ENCODE results near the gene PLPPR5.
"Not testable (repeated sequence)": the region's sequence is repeated elsewhere in the genome, so short reads cannot be mapped to it uniquely, and the experiment has no call there.

Gene PLPPR5

GRCh38 chr1:98893371-98893770 is 111.3 kb downstream of the PLPPR5 start:
- Histone ChIP-seq H3K27me3 (ENCODE audit: control insufficient read depth, insufficient read depth, low read length) (no peaks in the 10 kb centered on the region), H3K9me3 (ENCODE audit: control insufficient read depth, insufficient read depth, low read depth, low read length) (no peaks in the 10 kb centered on the region), H3K27ac (ENCODE audit: low read depth, low read length) (no peak overlapping the region), H3K4me1 (ENCODE audit: control insufficient read depth, insufficient read depth, low read length) (no peaks in the 10 kb centered on the region), H3K9ac (ENCODE audit: low read length) (no peak overlapping the region), H3K4me3 (ENCODE audit: low read depth, low read length) (no peak overlapping the region), H3K36me3 (ENCODE audit: control insufficient read depth, insufficient read depth, low read length) (no peaks in the 10 kb centered on the region)

DNA sequence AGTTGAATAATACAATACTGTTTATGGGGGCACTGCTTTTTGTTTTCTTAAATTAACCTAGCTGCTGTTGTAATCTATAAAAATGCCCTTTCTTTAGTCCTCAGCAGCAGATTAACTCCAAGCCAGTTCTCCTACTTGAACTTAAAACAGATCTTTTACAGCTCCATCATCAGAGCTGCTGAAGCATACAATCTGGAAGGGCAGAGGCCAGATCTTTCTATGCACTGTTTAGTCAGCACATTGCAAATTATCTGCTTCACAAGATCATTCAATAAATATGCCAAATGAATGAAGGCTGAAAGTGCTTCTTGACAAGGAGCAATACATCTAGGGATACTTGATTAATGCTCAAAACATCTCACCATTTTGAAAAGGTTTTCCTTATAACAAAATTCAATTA is 115.8 kb downstream of the PLPPR5 start:
- Histone ChIP-seq H3K27me3 (ENCODE audit: control insufficient read depth, insufficient read depth, low read length) (no peaks in the 10 kb centered on the region), H3K4me3 (ENCODE audit: low read depth, low read length) (no peak overlapping the region), H3K9me3 (ENCODE audit: control insufficient read depth, insufficient read depth, low read depth, low read length) (no peaks in the 10 kb centered on the region), H3K9ac (ENCODE audit: low read length) (no peak overlapping the region), H3K27ac (ENCODE audit: low read depth, low read length) (no peak overlapping the region), H3K4me1 (ENCODE audit: control insufficient read depth, insufficient read depth, low read length) (no peaks in the 10 kb centered on the region), H3K36me3 (ENCODE audit: control insufficient read depth, insufficient read depth, low read length) (no peaks in the 10 kb centered on the region)

- Histone ChIP-seq H3K4me3 (ENCODE audit: low read depth, low read length) (no peak overlapping the region), H3K9me3 (ENCODE audit: control insufficient read depth, insufficient read depth, low read depth, low read length) (no peaks in the 10 kb centered on the region), H3K4me1 (ENCODE audit: control insufficient read depth, insufficient read depth, low read length) (no peaks in the 10 kb centered on the region), H3K27me3 (ENCODE audit: control insufficient read depth, insufficient read depth, low read length) (no peaks in the 10 kb centered on the region), H3K27ac (ENCODE audit: low read depth, low read length) (no peak overlapping the region), H3K9ac (ENCODE audit: low read length) (no peak overlapping the region), H3K36me3 (ENCODE audit: control insufficient read depth, insufficient read depth, low read length) (no peaks in the 10 kb centered on the region)
Measured at GRCh38 chr1:98887507-98887906, 117.2 kb downstream of the PLPPR5 start.

DNA sequence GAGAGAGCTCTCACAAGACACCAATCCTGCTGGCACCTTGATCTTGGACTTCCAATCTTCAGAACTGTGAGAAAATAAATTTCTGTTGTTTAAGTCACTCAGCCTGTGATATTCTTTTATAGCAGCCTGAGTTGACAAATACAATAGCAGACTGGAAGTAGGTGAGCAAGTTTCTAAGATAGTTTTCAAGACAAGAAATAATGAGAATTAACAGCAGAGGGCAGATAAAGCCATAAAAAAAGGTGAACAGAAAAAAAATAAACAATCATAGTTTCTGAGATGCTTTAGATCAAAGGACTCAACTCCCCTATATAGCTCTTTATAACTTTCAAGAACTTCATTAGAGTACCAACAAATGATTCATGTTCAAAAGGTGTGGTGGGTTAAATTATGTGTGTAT is 119.8 kb downstream of the PLPPR5 start:
- H3K9ac ChIP-seq (ENCODE audit: low read length): no peak overlapping the region
- H3K36me3 ChIP-seq (ENCODE audit: control insufficient read depth, insufficient read depth, low read length): no peaks in the 10 kb centered on the region
- H3K4me3 ChIP-seq (ENCODE audit: low read depth, low read length): no peak overlapping the region
- H3K9me3 ChIP-seq (ENCODE audit: control insufficient read depth, insufficient read depth, low read depth, low read length): peaks cover 13% of the 10 kb centered on the region
- no peaks in the 10 kb centered on the region for H3K27me3 ChIP-seq (ENCODE audit: control insufficient read depth, insufficient read depth, low read length)
- H3K4me1 ChIP-seq (ENCODE audit: control insufficient read depth, insufficient read depth, low read length): no peaks in the 10 kb centered on the region
- H3K27ac ChIP-seq (ENCODE audit: low read depth, low read length): no peak overlapping the region

DNA sequence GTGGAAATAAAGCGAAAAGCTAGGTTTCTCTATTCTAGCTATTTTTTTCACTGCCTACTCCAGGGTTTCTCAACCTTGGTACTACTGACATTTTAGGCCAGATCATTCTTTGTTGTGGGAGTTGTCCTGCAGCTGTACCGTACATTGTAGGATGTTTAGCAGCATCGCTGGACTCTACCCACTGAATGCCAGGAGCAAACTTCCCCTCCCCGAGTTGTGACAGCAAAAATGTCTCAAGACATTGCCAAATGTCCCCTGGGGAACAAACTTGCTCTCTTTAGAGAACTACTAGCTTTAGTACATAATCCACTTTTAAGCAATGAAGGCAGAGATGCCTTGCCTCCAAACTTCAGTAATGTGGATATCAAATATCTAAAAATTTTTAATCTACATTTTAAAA is 122.8 kb downstream of the PLPPR5 start:
- H3K4me3 ChIP-seq (ENCODE audit: low read depth, low read length): no peak overlapping the region
- H3K27ac ChIP-seq (ENCODE audit: low read depth, low read length): no peak overlapping the region
- H3K27me3 ChIP-seq (ENCODE audit: control insufficient read depth, insufficient read depth, low read length): no peaks in the 10 kb centered on the region
- no peaks in the 10 kb centered on the region for H3K36me3 ChIP-seq (ENCODE audit: control insufficient read depth, insufficient read depth, low read length)
- no peak overlapping the region for H3K9ac ChIP-seq (ENCODE audit: low read length)
- H3K4me1 ChIP-seq (ENCODE audit: control insufficient read depth, insufficient read depth, low read length): no peaks in the 10 kb centered on the region
- H3K9me3 ChIP-seq (ENCODE audit: control insufficient read depth, insufficient read depth, low read depth, low read length): peaks cover 13% of the 10 kb centered on the region

DNA sequence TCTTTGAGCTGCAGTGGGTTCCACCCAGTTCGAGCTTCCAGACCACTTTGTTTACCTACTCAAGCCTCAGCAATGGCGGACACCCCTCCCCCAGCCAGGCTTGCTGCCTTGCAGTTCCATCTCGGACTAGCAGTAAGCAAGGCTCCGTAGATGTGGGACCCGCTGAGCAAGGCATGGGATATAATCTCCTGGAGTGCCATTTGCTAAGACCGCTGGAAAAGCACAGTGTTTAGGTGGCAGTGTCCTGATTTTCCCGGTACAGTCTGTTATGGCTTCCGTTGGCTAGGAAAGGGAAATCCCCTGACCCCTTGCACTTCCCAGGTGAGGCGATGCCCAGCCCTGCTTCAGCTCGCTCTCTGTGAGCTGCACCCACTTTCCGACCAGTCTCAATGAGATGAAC is 123.4 kb downstream of the PLPPR5 start:
- H3K4me1 ChIP-seq (ENCODE audit: control insufficient read depth, insufficient read depth, low read length); H3K9ac ChIP-seq (ENCODE audit: low read length); H3K27me3 ChIP-seq (ENCODE audit: control insufficient read depth, insufficient read depth, low read length); H3K36me3 ChIP-seq (ENCODE audit: control insufficient read depth, insufficient read depth, low read length); H3K4me3 ChIP-seq (ENCODE audit: low read depth, low read length); H3K27ac ChIP-seq (ENCODE audit: low read depth, low read length): not testable (repeated sequence)
- H3K9me3 ChIP-seq (ENCODE audit: control insufficient read depth, insufficient read depth, low read depth, low read length): peaks cover 13% of the 10 kb centered on the region

- Histone ChIP-seq H3K27me3 (ENCODE audit: control insufficient read depth, insufficient read depth, low read length) (no peaks in the 10 kb centered on the region), H3K9ac (ENCODE audit: low read length) (no peak overlapping the region), H3K4me3 (ENCODE audit: low read depth, low read length) (no peak overlapping the region), H3K9me3 (ENCODE audit: control insufficient read depth, insufficient read depth, low read depth, low read length) (no peaks in the 10 kb centered on the region), H3K36me3 (ENCODE audit: control insufficient read depth, insufficient read depth, low read length) (no peaks in the 10 kb centered on the region), H3K27ac (ENCODE audit: low read depth, low read length) (no peak overlapping the region), H3K4me1 (ENCODE audit: control insufficient read depth, insufficient read depth, low read length) (peaks cover 9% of the 10 kb centered on the region)
Measured at GRCh38 chr1:98874828-98875227, 129.8 kb downstream of the PLPPR5 start.

GRCh38 chr1:98870959-98871903 is 133.4 kb downstream of the PLPPR5 start:
- Histone ChIP-seq H3K36me3 (ENCODE audit: control insufficient read depth, insufficient read depth, low read length) (no peaks in the 10 kb centered on the region), H3K27ac (ENCODE audit: low read depth, low read length) (no peak overlapping the region), H3K9ac (ENCODE audit: low read length) (no peak overlapping the region), H3K4me3 (ENCODE audit: low read depth, low read length) (no peak overlapping the region), H3K9me3 (ENCODE audit: control insufficient read depth, insufficient read depth, low read depth, low read length) (peaks cover 12% of the 10 kb centered on the region), H3K27me3 (ENCODE audit: control insufficient read depth, insufficient read depth, low read length) (no peaks in the 10 kb centered on the region), H3K4me1 (ENCODE audit: control insufficient read depth, insufficient read depth, low read length) (peaks cover 9% of the 10 kb centered on the region)

- Histone ChIP-seq H3K9ac (ENCODE audit: low read length) (no peak overlapping the region), H3K9me3 (ENCODE audit: control insufficient read depth, insufficient read depth, low read depth, low read length) (peaks cover 25% of the 10 kb centered on the region), H3K4me1 (ENCODE audit: control insufficient read depth, insufficient read depth, low read length) (no peaks in the 10 kb centered on the region), H3K36me3 (ENCODE audit: control insufficient read depth, insufficient read depth, low read length) (no peaks in the 10 kb centered on the region), H3K27ac (ENCODE audit: low read depth, low read length) (no peak overlapping the region), H3K27me3 (ENCODE audit: control insufficient read depth, insufficient read depth, low read length) (no peaks in the 10 kb centered on the region), H3K4me3 (ENCODE audit: low read depth, low read length) (no peak overlapping the region)
Measured at GRCh38 chr1:98865796-98866195, 138.9 kb downstream of the PLPPR5 start.

GRCh38 chr1:98860329-98860728 is 144.3 kb downstream of the PLPPR5 start:
- no peaks in the 10 kb centered on the region for H3K36me3 ChIP-seq (ENCODE audit: control insufficient read depth, insufficient read depth, low read length)
- H3K9ac ChIP-seq (ENCODE audit: low read length): no peak overlapping the region
- no peak overlapping the region for H3K4me3 ChIP-seq (ENCODE audit: low read depth, low read length)

DNA sequence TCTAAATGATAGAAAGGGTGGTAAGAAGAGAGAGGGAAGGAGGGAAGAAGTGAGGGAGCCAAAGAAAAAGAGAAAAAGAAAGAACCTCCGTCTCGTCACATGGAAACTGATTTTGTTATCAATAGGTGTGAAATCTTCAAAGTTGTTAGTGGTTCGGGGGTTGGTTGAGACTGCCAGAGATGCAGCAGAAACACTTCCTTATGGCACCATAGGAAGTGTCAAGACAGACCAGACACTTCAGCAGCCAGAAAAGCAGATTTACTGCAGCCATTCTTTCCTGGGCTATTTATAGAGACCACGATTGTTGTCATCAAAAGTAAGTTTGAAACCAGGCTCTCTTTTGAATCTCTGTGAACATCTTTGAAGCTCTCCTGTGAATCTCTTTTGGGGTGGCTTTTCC is 150.5 kb downstream of the PLPPR5 start:
- no peak overlapping the region for H3K4me3 ChIP-seq (ENCODE audit: low read depth, low read length)
- no peaks in the 10 kb centered on the region for H3K36me3 ChIP-seq (ENCODE audit: control insufficient read depth, insufficient read depth, low read length)
- H3K9ac ChIP-seq (ENCODE audit: low read length): no peak overlapping the region
- H3K27me3 ChIP-seq (ENCODE audit: control insufficient read depth, insufficient read depth, low read length): no peaks in the 10 kb centered on the region
- peak overlapping the region; percentile 56; the same call in 1 of the 2 replicates for H3K27ac ChIP-seq (ENCODE audit: low read depth, low read length)
- no peaks in the 10 kb centered on the region for H3K9me3 ChIP-seq (ENCODE audit: control insufficient read depth, insufficient read depth, low read depth, low read length)
- H3K4me1 ChIP-seq (ENCODE audit: control insufficient read depth, insufficient read depth, low read length): peaks cover 13% of the 10 kb centered on the region; the same call in 1 of the 2 replicates

More at GRCh38 chr1:98860329-98860728, 144.3 kb downstream of the PLPPR5 start:
- H3K27me3 ChIP-seq (ENCODE audit: control insufficient read depth, insufficient read depth, low read length): no peaks in the 10 kb centered on the region
- H3K27ac ChIP-seq (ENCODE audit: low read depth, low read length): no peak overlapping the region
- 0 out of 2 replicates have a peak, but pooled peaks cover 5% of the 10 kb centered on the region for H3K9me3 ChIP-seq (ENCODE audit: control insufficient read depth, insufficient read depth, low read depth, low read length)
- H3K4me1 ChIP-seq (ENCODE audit: control insufficient read depth, insufficient read depth, low read length): no peaks in the 10 kb centered on the region

Measured in HUES6 (cell line).